ENCODE results near the gene MCC.

Gene MCC

DNA sequence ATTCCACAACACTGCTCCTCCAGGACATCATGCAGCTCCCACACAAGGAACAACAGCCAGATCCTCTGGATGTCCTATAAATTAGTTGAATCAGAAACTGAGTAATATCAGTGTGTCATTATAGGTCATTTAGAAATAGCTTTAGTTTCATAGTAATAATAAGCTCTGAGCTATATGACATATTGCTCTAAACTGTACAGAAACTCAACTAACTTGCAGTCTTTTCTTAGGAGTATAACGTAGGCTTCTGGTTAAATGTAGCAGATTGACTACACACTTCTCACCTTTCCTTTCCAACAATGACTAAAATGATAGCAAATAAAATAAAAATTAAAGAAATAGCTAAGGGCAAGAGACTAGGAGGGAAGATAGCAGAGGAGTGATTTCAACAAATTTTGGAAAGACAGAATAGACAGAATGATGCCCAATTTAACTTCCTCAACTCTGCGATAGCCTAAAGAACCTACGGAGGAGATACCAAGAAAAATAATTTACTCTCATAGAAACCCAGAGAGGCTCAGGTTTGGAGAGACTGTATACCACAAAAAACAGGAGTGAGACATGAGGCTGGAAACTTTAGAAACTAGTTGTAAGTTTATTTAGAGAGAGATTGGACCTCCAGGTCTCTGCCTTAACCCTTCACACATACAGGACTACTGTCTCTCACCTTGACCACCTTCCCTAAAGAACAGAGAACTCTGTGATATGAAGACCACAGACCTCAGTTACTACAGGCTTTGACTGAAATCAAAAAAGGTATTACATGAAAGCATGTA, 247.1 kb downstream of the MCC start:
- H3K9me3 ChIP-seq (ENCODE audit: insufficient read depth, low read depth, low read length): no peaks in the 10 kb centered on the region
- H3K4me3 ChIP-seq (ENCODE audit: low read length): no peak overlapping the region
- H3K27ac ChIP-seq (ENCODE audit: low read length): no peak overlapping the region
- H3K4me1 ChIP-seq (ENCODE audit: insufficient read depth, low read length): peaks cover 33% of the 10 kb centered on the region
- no peaks in the 10 kb centered on the region for H3K27me3 ChIP-seq (ENCODE audit: insufficient read depth, low read length)
- H3K36me3 ChIP-seq (ENCODE audit: insufficient read depth, low read depth, low read length): no peaks in the 10 kb centered on the region
- no peak overlapping the region for H3K9ac ChIP-seq (ENCODE audit: low read depth, low read length)

DNA sequence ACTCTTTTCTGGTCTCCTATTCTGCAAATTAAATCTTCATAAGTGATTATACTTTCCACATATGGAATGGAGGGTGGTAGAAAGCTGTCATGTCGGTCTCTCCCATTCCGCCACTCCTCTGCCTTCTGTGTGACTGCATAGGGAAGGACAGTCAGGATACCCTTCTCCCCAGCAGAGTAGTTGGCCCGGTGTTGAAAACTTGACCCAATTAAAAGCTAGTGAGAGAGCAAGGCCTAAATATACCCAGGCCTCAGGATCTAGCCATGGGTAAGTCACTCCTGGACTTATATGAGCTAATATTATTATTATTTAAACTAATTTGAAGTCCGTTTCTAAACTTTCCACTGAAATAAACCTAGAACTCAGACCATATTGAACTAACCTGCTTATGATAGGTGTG, 248.2 kb downstream of the MCC start:
- H3K27me3 ChIP-seq (ENCODE audit: insufficient read depth, low read length): no peaks in the 10 kb centered on the region
- H3K4me1 ChIP-seq (ENCODE audit: insufficient read depth, low read length): peaks cover 34% of the 10 kb centered on the region
- H3K9me3 ChIP-seq (ENCODE audit: insufficient read depth, low read depth, low read length): no peaks in the 10 kb centered on the region
- no peak overlapping the region for H3K9ac ChIP-seq (ENCODE audit: low read depth, low read length)
- no peak overlapping the region for H3K4me3 ChIP-seq (ENCODE audit: low read length)
- no peaks in the 10 kb centered on the region for H3K36me3 ChIP-seq (ENCODE audit: insufficient read depth, low read depth, low read length)
- H3K27ac ChIP-seq (ENCODE audit: low read length): no peak overlapping the region

DNA sequence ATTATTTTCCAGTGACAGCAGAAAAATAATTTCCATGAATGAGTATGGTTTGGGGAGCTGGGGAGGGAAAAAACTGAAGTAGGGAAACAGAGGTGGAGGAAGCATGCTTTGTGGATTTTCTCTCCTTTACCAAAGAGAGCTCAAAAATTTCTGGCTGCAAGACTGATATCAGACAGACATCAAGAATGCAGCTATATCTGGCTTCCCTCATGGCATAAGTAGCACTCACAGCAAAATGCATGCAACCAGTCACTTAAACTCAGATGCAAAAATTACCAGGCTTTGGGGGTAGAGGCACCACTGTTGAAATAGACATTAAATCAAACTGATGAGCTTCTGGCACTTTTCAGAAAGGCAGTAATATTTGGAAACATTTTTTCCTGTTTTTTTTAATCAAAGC, 250.4 kb downstream of the MCC start:
- Histone ChIP-seq H3K4me3 (ENCODE audit: low read length) (no peak overlapping the region), H3K27me3 (ENCODE audit: insufficient read depth, low read length) (no peaks in the 10 kb centered on the region), H3K27ac (ENCODE audit: low read length) (no peak overlapping the region), H3K9ac (ENCODE audit: low read depth, low read length) (no peak overlapping the region), H3K4me1 (ENCODE audit: insufficient read depth, low read length) (peaks cover 44% of the 10 kb centered on the region), H3K9me3 (ENCODE audit: insufficient read depth, low read depth, low read length) (no peaks in the 10 kb centered on the region), H3K36me3 (ENCODE audit: insufficient read depth, low read depth, low read length) (no peaks in the 10 kb centered on the region)

DNA sequence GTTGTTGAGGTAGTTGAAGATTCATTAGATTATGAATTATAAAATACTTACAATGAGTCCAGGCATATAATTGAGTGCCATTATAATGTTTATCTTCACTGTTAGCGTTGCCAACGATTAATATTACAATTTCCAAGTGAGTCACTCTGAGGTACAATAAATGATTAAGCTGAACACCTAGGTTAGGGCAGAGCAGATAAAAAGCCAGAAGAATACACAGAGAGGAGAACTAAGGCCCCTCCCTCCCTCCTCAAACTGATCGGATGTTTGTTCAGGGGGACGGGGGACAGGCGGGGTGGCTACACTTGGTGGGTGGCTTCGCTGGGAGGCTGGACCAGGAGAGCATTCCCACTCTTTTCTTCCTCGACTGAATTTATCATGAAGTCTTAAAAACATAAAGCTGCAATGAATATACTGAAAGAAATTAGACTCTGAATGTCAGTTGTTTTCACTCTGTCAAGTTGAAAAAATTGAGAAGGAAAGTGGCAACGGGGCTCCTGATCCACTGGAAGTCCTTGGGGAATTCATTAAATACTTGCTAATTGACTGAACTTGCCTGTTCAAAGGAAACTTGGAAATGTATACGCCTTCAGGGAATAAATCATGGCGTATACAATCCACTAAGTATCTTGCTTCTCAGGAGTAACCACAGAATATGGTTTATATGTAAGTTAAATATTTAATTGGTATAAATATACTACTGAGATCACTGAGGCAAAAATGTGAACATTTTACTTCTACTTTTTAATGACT, 251.5 kb downstream of the MCC start:
- H3K4me3 ChIP-seq (ENCODE audit: low read length): 0 out of 2 replicates have a peak overlapping the region, but pooled peaks have one; percentile 10
- no peaks in the 10 kb centered on the region for H3K27me3 ChIP-seq (ENCODE audit: insufficient read depth, low read length)
- no peak overlapping the region for H3K9ac ChIP-seq (ENCODE audit: low read depth, low read length)
- H3K9me3 ChIP-seq (ENCODE audit: insufficient read depth, low read depth, low read length): no peaks in the 10 kb centered on the region
- peaks cover 48% of the 10 kb centered on the region for H3K4me1 ChIP-seq (ENCODE audit: insufficient read depth, low read length)
- H3K27ac ChIP-seq (ENCODE audit: low read length): no peak overlapping the region
- no peaks in the 10 kb centered on the region for H3K36me3 ChIP-seq (ENCODE audit: insufficient read depth, low read depth, low read length)

DNA sequence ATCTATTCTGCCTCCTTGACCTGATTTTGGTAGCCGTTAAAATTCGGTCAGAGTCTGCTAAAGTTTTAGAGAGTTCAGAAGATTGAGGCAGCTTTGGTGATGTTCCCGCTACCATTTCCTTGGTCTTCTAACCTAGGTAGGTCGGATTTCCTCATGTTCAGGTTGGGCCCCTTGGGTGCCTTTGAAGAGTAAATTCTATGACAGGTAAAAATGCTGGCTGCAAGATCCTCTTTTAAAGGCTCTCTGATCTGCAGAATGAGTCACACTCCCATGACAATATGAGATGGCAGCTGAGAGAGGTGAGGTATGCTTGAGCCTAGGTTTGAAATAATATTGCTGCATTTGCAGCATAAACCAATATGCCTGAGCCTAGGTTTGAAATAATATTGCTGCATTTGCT, 252.4 kb downstream of the MCC start:
- Histone ChIP-seq H3K4me1 (ENCODE audit: insufficient read depth, low read length) (peaks cover 57% of the 10 kb centered on the region), H3K27me3 (ENCODE audit: insufficient read depth, low read length) (no peaks in the 10 kb centered on the region), H3K27ac (ENCODE audit: low read length) (no peak overlapping the region), H3K4me3 (ENCODE audit: low read length) (no peak overlapping the region), H3K9ac (ENCODE audit: low read depth, low read length) (no peak overlapping the region), H3K9me3 (ENCODE audit: insufficient read depth, low read depth, low read length) (no peaks in the 10 kb centered on the region), H3K36me3 (ENCODE audit: insufficient read depth, low read depth, low read length) (no peaks in the 10 kb centered on the region)

DNA sequence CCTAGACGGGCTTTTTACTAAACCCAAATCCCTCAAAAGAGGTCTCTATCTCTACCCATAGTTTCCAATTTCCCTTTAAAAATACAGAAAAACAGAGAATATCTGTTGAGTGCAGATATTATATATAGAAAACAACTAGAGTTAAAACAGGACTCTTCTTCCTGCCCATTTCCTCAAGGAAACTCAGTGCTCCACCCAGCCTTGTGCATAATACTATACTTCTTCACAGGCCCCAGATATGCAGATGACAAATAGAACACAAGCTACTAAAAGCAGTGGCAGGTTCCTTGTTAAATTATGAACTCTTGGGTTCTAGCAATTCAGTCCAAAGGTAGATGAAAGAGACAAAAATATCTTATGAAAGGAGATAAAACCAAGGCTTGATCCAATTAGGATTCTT, 253.7 kb downstream of the MCC start:
- Histone ChIP-seq H3K27me3 (ENCODE audit: insufficient read depth, low read length) (no peaks in the 10 kb centered on the region), H3K36me3 (ENCODE audit: insufficient read depth, low read depth, low read length) (no peaks in the 10 kb centered on the region), H3K9ac (ENCODE audit: low read depth, low read length) (no peak overlapping the region), H3K4me3 (ENCODE audit: low read length) (no peak overlapping the region), H3K4me1 (ENCODE audit: insufficient read depth, low read length) (peaks cover 66% of the 10 kb centered on the region), H3K27ac (ENCODE audit: low read length) (no peak overlapping the region), H3K9me3 (ENCODE audit: insufficient read depth, low read depth, low read length) (no peaks in the 10 kb centered on the region)

DNA sequence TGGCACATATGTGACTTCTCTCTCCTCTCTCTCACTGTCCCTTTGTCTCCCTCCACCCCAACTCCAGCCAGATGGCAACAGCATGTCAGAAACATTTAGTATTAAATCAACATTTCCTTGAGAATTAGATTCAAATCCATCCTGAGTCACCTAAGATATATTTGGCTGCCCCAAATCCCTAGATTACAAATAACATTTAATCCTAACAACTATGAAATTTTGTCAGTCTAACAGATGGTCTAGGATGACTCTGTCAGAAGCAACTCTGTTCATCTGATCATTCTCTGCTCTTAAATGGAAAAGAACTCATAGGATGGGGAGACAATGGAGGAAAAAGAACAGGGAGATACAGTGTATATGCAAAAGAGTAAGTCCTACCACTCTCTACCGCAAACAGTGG, 254.6 kb downstream of the MCC start:
- no peaks in the 10 kb centered on the region for H3K9me3 ChIP-seq (ENCODE audit: insufficient read depth, low read depth, low read length)
- peaks cover 67% of the 10 kb centered on the region for H3K4me1 ChIP-seq (ENCODE audit: insufficient read depth, low read length)
- no peaks in the 10 kb centered on the region for H3K27me3 ChIP-seq (ENCODE audit: insufficient read depth, low read length)
- no peaks in the 10 kb centered on the region for H3K36me3 ChIP-seq (ENCODE audit: insufficient read depth, low read depth, low read length)
- no peak overlapping the region for H3K9ac ChIP-seq (ENCODE audit: low read depth, low read length)
- H3K27ac ChIP-seq (ENCODE audit: low read length): no peak overlapping the region
- H3K4me3 ChIP-seq (ENCODE audit: low read length): no peak overlapping the region

DNA sequence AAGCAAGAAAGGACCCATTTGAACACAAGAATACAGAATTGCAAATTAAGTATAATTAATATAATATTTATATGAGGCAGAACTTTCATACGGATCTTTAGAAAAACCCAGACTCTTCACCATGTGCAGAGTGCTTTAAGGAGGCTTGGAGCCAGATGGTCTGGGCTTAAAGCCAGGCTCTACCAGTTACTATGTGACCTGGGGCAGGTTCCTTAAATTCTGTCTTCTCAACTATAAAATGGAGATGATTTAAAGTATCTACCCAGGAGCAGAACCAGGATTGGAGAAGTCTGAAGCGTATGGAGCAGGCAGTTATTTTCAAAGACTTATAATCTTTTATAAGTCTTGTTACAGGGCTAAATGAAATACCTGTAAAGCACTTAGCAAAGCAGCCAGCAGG, 255.6 kb downstream of the MCC start:
- Histone ChIP-seq H3K9me3 (ENCODE audit: insufficient read depth, low read depth, low read length) (no peaks in the 10 kb centered on the region), H3K4me3 (ENCODE audit: low read length) (no peak overlapping the region), H3K27ac (ENCODE audit: low read length) (no peak overlapping the region), H3K9ac (ENCODE audit: low read depth, low read length) (no peak overlapping the region), H3K27me3 (ENCODE audit: insufficient read depth, low read length) (no peaks in the 10 kb centered on the region), H3K36me3 (ENCODE audit: insufficient read depth, low read depth, low read length) (no peaks in the 10 kb centered on the region), H3K4me1 (ENCODE audit: insufficient read depth, low read length) (peaks cover 64% of the 10 kb centered on the region)

DNA sequence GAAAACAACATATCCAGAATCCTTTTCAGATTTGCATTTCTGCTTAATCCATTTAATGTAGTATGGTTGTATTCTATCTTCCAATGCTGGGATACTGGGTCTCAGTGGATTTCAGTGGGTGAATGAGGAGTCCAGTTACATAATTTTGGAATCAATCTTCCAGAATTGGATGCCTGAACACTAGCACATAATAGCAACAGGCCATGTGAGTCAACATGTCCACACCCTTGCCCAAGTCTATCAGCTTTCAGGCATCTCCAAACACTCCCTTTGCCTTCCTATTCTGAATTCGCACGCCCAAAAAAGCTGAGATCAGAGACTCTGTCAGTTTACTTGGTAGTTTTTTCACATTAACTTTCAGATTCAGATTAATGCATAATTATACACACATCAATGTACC, 256.0 kb downstream of the MCC start:
- no peak overlapping the region for H3K27ac ChIP-seq (ENCODE audit: low read length)
- peaks cover 60% of the 10 kb centered on the region for H3K4me1 ChIP-seq (ENCODE audit: insufficient read depth, low read length)
- no peaks in the 10 kb centered on the region for H3K36me3 ChIP-seq (ENCODE audit: insufficient read depth, low read depth, low read length)
- H3K9ac ChIP-seq (ENCODE audit: low read depth, low read length): no peak overlapping the region
- H3K27me3 ChIP-seq (ENCODE audit: insufficient read depth, low read length): no peaks in the 10 kb centered on the region
- H3K9me3 ChIP-seq (ENCODE audit: insufficient read depth, low read depth, low read length): no peaks in the 10 kb centered on the region
- H3K4me3 ChIP-seq (ENCODE audit: low read length): no peak overlapping the region

DNA sequence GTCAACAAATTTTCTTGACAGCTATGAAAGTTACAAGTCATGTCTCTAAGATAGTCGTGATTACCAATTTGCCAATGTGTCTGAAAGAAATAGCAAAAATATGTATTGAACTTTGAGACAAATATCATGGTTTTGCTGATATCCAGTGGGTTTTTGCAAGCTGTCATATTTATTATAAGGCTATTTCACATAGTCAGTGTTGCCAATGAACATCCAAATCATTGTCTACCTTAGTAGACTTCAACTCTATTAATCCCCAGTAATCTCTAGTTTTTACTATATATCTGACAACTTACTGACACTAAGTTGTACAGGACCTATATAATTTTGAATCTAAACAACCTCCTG, 256.6 kb downstream of the MCC start:
- H3K4me3 ChIP-seq (ENCODE audit: low read length): no peak overlapping the region
- H3K4me1 ChIP-seq (ENCODE audit: insufficient read depth, low read length): peaks cover 54% of the 10 kb centered on the region
- no peak overlapping the region for H3K27ac ChIP-seq (ENCODE audit: low read length)

DNA sequence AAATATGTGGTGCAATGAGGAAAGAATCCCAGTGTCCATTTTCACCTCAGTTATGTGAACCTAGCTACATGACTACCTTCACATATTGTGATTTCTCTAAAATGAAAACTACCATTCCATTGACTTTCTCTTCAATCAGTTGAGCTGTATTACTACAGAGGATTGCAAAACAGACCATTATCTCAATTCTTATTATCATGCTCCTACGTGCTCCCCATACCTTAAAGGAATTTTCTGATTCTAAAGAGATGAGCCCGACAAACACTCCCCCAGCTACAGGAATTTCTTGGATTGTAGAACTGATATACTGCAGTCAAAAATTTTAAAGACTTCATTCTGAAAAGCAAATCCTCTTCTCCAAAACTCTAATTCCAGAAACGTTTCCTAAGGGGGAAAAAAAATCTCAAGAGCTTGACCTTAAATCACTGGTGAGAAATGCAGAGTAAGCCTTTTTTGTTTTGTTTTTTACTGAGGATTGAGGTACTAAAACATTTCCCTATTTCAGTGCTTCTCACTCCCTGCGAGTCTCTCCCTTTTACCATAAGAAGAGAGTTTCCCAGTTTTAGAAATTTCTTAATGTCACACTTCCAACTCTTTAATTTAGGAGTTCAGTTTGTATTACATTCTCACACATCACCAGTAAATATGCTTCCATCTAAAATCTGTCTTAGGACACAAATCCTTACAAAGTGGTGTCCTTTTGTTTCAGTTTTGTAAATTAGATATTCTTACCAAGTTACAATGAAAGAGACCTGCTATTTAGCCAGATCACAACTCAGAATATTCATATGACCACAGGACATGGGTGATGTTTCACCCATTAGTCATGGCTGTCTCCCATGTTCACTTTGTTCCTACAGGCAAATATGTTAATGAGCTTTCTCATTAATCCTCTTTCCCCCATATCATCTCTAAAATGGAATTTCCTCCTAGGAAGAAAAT, 257.3 kb downstream of the MCC start:
- Histone ChIP-seq H3K36me3 (ENCODE audit: insufficient read depth, low read depth, low read length) (no peaks in the 10 kb centered on the region), H3K27me3 (ENCODE audit: insufficient read depth, low read length) (no peaks in the 10 kb centered on the region), H3K27ac (ENCODE audit: low read length) (no peak overlapping the region), H3K9me3 (ENCODE audit: insufficient read depth, low read depth, low read length) (no peaks in the 10 kb centered on the region), H3K4me1 (ENCODE audit: insufficient read depth, low read length) (peaks cover 47% of the 10 kb centered on the region), H3K9ac (ENCODE audit: low read depth, low read length) (peak overlapping the region; percentile 22; the same call in 1 of the 2 replicates), H3K4me3 (ENCODE audit: low read length) (no peak overlapping the region)

More for the DNA sequence above, 256.6 kb downstream of the MCC start:
- no peaks in the 10 kb centered on the region for H3K9me3 ChIP-seq (ENCODE audit: insufficient read depth, low read depth, low read length)
- no peak overlapping the region for H3K9ac ChIP-seq (ENCODE audit: low read depth, low read length)
- H3K36me3 ChIP-seq (ENCODE audit: insufficient read depth, low read depth, low read length): no peaks in the 10 kb centered on the region
- no peaks in the 10 kb centered on the region for H3K27me3 ChIP-seq (ENCODE audit: insufficient read depth, low read length)
